ENCODE results near the gene R3HCC1L. TPM values are rescaled to one million over a fixed set of nuclear protein-coding genes. Genes with fewer than 3 reads are reported as not detected.
"Not testable (repeated sequence)": the region's sequence is repeated elsewhere in the genome, so short reads cannot be mapped to it uniquely, and the experiment has no call there.

R3HCC1L gene
- total RNA-seq, 4 donors from 2014 or later = 17.7 to 27.3 (median 25.3) TPM

DNA sequence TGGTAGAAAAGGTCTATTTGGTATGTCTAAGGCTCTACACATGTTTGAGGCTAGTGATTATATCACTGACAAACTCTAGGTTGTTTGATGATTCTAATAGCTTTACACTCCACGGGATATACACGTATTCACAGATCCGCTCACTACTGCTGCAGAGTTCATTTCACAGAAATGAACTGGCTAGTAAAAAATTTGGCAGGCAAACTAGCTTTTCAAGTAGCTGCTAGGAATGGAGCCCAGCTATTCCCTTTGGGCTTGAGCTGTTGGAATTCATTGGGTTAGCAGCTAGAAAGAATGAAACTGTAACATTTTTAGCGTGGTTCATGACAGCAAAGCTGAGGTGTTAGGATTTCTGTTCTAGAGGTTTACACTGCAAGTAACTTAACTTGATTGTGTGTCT, 37.6 kb downstream of the R3HCC1L start:
- intact Hi-C loops (cut with DNase I; ENCODE audit: low total_unique reads) = no loop called here
- H3K4me3 ChIP-seq = no peak overlapping the region

DNA sequence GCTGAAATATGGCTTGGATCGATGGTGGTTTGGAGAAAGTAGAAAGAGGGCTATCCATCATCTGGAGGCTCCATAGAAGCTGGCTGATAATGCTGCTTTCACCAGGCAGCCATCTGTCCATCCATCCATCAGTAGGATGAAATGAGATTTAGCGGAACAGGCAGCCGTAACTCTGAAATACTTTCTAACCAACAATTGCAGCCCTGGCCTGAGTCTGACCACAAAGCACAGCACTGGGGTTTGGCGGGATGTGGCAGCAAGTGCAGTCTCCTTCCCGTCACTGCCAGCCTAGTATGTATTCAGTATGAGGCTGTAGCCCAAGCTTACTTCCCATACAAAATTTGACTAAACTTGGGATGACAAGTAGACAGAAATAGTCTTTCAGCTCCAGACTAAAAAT, 38.0 kb downstream of the R3HCC1L start:
- H3K4me1 ChIP-seq = peaks cover 0 to 21% (median 0%) of the 10 kb centered on the region in 4 donors
- TF ChIP-seq POLR2A (IDR thresholded peaks at IDR 0.05) (no peak), POLR2AphosphoS5 (IDR thresholded peaks at IDR 0.05) (no peak), EP300 (IDR thresholded peaks at IDR 0.05; ENCODE audit: low read depth) (no peak)
- TF ChIP-seq, protein P1, sequence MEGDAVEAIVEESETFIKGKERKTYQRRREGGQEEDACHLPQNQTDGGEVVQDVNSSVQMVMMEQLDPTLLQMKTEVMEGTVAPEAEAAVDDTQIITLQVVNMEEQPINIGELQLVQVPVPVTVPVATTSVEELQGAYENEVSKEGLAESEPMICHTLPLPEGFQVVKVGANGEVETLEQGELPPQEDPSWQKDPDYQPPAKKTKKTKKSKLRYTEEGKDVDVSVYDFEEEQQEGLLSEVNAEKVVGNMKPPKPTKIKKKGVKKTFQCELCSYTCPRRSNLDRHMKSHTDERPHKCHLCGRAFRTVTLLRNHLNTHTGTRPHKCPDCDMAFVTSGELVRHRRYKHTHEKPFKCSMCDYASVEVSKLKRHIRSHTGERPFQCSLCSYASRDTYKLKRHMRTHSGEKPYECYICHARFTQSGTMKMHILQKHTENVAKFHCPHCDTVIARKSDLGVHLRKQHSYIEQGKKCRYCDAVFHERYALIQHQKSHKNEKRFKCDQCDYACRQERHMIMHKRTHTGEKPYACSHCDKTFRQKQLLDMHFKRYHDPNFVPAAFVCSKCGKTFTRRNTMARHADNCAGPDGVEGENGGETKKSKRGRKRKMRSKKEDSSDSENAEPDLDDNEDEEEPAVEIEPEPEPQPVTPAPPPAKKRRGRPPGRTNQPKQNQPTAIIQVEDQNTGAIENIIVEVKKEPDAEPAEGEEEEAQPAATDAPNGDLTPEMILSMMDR (IDR thresholded peaks at IDR 0.05) = no peak
- DNase-seq = no peak
- WGBS, 2 donors (ENCODE audit: low coverage in 1 of 2) = 90% methylated on average over 5 of the region's 5 CpGs; no CpG with 5 or more reads in 1 of the 2 donors
- in situ Hi-C loops (cut with MboI; ENCODE audit: low pct_ligation_motif_present in 1 of 4, low pct_unique_long_range_greater_than_20kb in 1 of 4, low sequenced_read_pairs in 3 of 4) = no loop called here
- H3K4me3 ChIP-seq = no peak overlapping the region
- intact Hi-C loops (cut with DNase I; ENCODE audit: low total_unique reads) = no loop called here
- no peaks in the 10 kb centered on the region for H3K27me3 ChIP-seq
- H3K27ac ChIP-seq = no peak overlapping the region
- peaks cover 0 to under 1% (median 0%) of the 10 kb centered on the region in 4 donors for H3K36me3 ChIP-seq
- no peaks in the 10 kb centered on the region for H3K9me3 ChIP-seq

More for the DNA sequence above, 37.6 kb downstream of the R3HCC1L start:
- in situ Hi-C loops (cut with MboI; ENCODE audit: low pct_ligation_motif_present in 1 of 4, low pct_unique_long_range_greater_than_20kb in 1 of 4, low sequenced_read_pairs in 3 of 4) = no loop called here
- no peak for DNase-seq
- H3K9me3 ChIP-seq = no peaks in the 10 kb centered on the region
- peaks cover 0 to 21% (median 0%) of the 10 kb centered on the region in 4 donors for H3K4me1 ChIP-seq
- H3K27ac ChIP-seq = no peak overlapping the region
- peaks cover 0 to 4% (median 0%) of the 10 kb centered on the region in 4 donors for H3K36me3 ChIP-seq
- H3K27me3 ChIP-seq = no peaks in the 10 kb centered on the region
- no peak for TF ChIP-seq POLR2AphosphoS5 (IDR thresholded peaks at IDR 0.05)
- TF ChIP-seq, protein P1 (IDR thresholded peaks at IDR 0.05) = no peak
- no peak for TF ChIP-seq EP300 (IDR thresholded peaks at IDR 0.05; ENCODE audit: low read depth)
- no peak for TF ChIP-seq POLR2A (IDR thresholded peaks at IDR 0.05)
- 56% methylated on average over 4 of the region's 4 CpGs; no CpG with 5 or more reads in 1 of the 2 donors for WGBS, 2 donors (ENCODE audit: low coverage in 1 of 2)

DNA sequence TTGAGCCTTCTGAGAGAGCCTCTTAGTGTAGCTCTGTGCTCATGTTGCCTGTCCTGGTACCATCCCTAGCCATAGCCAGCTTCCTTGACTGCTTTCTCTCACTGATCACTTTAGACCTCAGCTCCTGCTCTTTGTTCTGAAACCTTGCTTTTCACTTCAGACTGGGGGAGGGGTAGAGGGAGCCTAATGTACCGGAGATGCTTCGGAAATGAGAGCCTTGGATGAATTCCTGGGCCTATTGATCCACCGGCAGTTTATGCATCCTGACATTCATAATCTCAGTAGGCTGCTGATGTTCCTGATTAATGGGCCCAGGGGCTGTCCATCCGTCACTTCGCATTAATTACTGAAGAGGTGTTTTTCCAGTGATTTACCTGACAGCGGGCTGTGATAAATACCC, 38.8 kb downstream of the R3HCC1L start:
- no peak for DNase-seq
- intact Hi-C loops (cut with DNase I; ENCODE audit: low total_unique reads) (no loop called here), in situ Hi-C loops (cut with MboI; ENCODE audit: low pct_ligation_motif_present in 1 of 4, low pct_unique_long_range_greater_than_20kb in 1 of 4, low sequenced_read_pairs in 3 of 4) (no loop called here)
- Histone ChIP-seq H3K9me3 (no peaks in the 10 kb centered on the region), H3K4me1 (peaks cover 0 to 21% (median 0%) of the 10 kb centered on the region in 4 donors), H3K36me3 (peaks cover 0 to 3% (median 0%) of the 10 kb centered on the region in 4 donors), H3K4me3 (no peak overlapping the region), H3K27ac (no peak overlapping the region), H3K27me3 (no peaks in the 10 kb centered on the region)
- WGBS, 2 donors (ENCODE audit: low coverage in 1 of 2) = 93 to 94% methylated on average over 3 to 6 of the region's 6 CpGs
- TF ChIP-seq, protein P1 (IDR thresholded peaks at IDR 0.05) = no peak

DNA sequence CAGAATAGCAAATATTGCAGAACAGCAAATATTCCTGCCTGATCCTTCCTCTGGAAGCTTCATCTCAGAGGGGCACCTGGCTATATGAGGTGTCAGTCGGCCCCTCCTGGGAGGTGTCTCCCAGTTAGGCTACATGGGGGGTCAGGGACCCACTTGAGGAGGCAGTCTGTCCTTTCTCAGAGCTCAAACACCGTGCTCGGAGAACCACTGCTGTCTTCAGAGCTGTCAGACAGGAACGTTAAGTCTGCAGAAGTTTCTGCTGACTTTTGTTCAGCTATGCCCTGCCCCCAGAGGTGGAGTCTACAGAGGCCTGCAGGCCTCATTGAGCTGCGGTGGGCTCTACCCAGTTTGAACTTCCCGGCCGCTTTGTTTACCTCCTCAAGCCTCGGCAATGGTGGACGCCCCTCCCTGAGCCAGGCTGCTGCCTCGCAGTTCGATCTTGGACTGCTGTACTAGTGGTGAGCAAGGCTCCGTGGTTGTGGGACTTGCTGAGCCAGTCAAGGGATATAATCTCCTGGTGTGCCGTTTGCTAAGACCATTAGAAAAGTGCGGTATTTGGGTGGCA, 48.0 kb downstream of the R3HCC1L start:
- H3K9me3 ChIP-seq; H3K4me1 ChIP-seq; H3K27me3 ChIP-seq; intact Hi-C loops (cut with DNase I; ENCODE audit: low total_unique reads); DNase-seq; in situ Hi-C loops (cut with MboI; ENCODE audit: low pct_ligation_motif_present in 1 of 4, low pct_unique_long_range_greater_than_20kb in 1 of 4, low sequenced_read_pairs in 3 of 4); H3K4me3 ChIP-seq; H3K27ac ChIP-seq: not testable (repeated sequence)
- WGBS, 2 donors (ENCODE audit: low coverage in 1 of 2) = 94% methylated on average over 14 of the region's 14 CpGs; no CpG with 5 or more reads in 1 of the 2 donors
- H3K36me3 ChIP-seq = peaks cover 0 to 16% (median 5%) of the 10 kb centered on the region in 4 donors

DNA sequence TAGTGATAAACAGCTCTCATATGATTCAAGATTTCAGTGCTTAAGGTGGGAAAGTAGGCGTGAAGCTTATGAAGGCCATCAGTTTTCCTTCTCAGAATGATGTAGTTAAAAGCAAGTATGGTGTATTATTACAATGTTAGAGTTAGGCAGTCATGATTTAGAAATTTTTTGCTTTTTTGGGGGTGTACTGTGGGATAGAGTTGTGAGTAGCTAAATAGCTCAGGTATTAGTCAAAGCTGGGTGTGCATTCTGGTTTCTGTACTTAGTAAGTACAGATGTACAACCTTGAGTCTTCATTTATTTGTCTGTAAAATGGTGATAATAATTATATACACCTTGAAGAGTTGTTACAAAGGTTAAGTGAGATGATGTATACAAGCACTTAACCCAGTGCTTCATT, 52.2 kb downstream of the R3HCC1L start:
- in situ Hi-C loops (cut with MboI; ENCODE audit: low pct_ligation_motif_present in 1 of 4, low pct_unique_long_range_greater_than_20kb in 1 of 4, low sequenced_read_pairs in 3 of 4) = no loop called here
- H3K9me3 ChIP-seq = no peaks in the 10 kb centered on the region
- H3K4me1 ChIP-seq = no peaks in the 10 kb centered on the region
- no peak overlapping the region for H3K4me3 ChIP-seq
- no peak overlapping the region for H3K27ac ChIP-seq
- no peak for DNase-seq
- no peak for TF ChIP-seq POLR2A (IDR thresholded peaks at IDR 0.05)
- TF ChIP-seq, protein P1 (IDR thresholded peaks at IDR 0.05) = no peak
- TF ChIP-seq POLR2AphosphoS5 (IDR thresholded peaks at IDR 0.05) = no peak
- no peak for TF ChIP-seq EP300 (IDR thresholded peaks at IDR 0.05; ENCODE audit: low read depth)
- 78 to 95% methylated on average over 1 of the region's 1 CpG for WGBS, 2 donors (ENCODE audit: low coverage in 1 of 2)
- no peaks in the 10 kb centered on the region for H3K27me3 ChIP-seq
- intact Hi-C loops (cut with DNase I; ENCODE audit: low total_unique reads) = no loop called here
- H3K36me3 ChIP-seq = peaks cover 0 to 13% (median 5%) of the 10 kb centered on the region in 4 donors

DNA sequence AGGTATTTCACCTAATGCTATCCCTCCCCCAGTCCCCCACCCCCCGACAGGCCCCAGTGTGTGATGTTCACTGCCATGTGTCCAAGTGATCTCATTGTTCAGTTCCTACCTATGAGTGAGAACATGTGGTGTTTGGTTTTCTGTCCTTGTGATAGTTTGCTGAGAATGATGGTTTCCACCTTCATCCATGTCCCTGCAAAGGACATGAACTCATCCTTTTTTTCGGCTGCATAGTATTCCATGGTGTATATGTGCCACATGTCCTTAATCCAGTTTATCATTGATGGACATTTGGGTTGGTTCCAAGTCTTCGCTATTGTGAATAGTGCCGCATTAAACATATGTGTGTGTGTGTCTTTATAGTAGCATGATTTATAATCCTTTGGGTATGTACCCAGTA, 56.3 kb downstream of the R3HCC1L start:
- WGBS, 2 donors (ENCODE audit: low coverage in 1 of 2) = 96% methylated on average over 4 of the region's 4 CpGs; no CpG with 5 or more reads in 1 of the 2 donors
- H3K9me3 ChIP-seq; intact Hi-C loops (cut with DNase I; ENCODE audit: low total_unique reads); H3K27me3 ChIP-seq; H3K36me3 ChIP-seq; in situ Hi-C loops (cut with MboI; ENCODE audit: low pct_ligation_motif_present in 1 of 4, low pct_unique_long_range_greater_than_20kb in 1 of 4, low sequenced_read_pairs in 3 of 4); H3K4me3 ChIP-seq; H3K27ac ChIP-seq; DNase-seq; H3K4me1 ChIP-seq: not testable (repeated sequence)
